22Rv1 (cell line): ENCODE results near the gene EFS.
"Not testable (repeated sequence)": the region's sequence is repeated elsewhere in the genome, so short reads cannot be mapped to it uniquely, and the experiment has no call there.

Experiments used
- H3K27ac ChIP-seq: fragments of 450-650 bp; 2 replicates; pipeline ENCODE4 v1.5.1; 2017
- ZFX ChIP-seq: fragments of 450-650 bp; IDR thresholded peaks from 2 replicates; pipeline ENCODE4 v1.6.1; 2017; ENCODE audit warnings: antibody characterized with exemption, borderline replicate concordance
- TF ChIP-seq, protein P1 (sequence below): fragments of 450-650 bp; IDR thresholded peaks from 2 replicates; pipeline ENCODE4 v1.5.1; 2017; ENCODE audit warnings: mild to moderate bottlenecking

The EFS gene

GRCh38 chr14:23398348-23398747 is 33.4 kb upstream of the EFS start:
- TF ChIP-seq, protein P1, sequence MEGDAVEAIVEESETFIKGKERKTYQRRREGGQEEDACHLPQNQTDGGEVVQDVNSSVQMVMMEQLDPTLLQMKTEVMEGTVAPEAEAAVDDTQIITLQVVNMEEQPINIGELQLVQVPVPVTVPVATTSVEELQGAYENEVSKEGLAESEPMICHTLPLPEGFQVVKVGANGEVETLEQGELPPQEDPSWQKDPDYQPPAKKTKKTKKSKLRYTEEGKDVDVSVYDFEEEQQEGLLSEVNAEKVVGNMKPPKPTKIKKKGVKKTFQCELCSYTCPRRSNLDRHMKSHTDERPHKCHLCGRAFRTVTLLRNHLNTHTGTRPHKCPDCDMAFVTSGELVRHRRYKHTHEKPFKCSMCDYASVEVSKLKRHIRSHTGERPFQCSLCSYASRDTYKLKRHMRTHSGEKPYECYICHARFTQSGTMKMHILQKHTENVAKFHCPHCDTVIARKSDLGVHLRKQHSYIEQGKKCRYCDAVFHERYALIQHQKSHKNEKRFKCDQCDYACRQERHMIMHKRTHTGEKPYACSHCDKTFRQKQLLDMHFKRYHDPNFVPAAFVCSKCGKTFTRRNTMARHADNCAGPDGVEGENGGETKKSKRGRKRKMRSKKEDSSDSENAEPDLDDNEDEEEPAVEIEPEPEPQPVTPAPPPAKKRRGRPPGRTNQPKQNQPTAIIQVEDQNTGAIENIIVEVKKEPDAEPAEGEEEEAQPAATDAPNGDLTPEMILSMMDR = no peak
- TF ChIP-seq ZFX = no peak
- H3K27ac ChIP-seq = no peak overlapping the region

DNA sequence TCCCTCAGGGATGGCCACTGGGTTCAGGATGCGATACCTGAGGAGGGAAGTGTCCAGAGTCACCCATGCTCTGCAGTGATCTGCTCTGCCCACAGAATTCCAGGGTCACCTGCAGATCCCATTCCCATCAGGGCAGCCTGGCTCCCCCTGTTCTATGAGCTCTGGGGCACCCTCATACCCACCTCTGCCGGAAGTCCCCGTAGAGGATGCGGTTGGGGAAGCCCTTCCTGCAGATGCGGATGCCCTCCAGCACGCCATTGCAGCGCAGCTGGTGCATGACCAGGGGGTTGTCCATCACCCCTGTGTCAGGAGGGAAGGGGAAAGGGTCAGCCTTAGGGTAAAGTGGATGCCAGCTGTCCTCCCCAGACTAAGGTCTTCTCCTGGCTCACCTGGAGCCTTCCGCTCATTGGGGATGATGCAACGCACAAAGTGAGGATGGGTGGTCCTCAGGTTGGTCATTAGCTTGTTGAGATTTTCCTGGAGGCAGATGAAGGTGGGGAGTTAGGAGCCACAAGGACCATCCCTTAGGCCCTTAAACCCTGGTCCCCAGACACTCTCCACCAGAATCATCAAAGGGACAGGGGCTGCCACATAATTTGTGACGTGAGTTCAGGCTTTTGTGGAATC is 31.9 kb upstream of the EFS start:
- no peak for TF ChIP-seq ZFX
- TF ChIP-seq, protein P1 = no peak

GRCh38 chr14:23396126-23396525 is 31.2 kb upstream of the EFS start:
- TF ChIP-seq ZFX = no peak
- TF ChIP-seq, protein P1 = no peak
- no peak overlapping the region for H3K27ac ChIP-seq

More for the DNA sequence above, 31.9 kb upstream of the EFS start:
- no peak overlapping the region for H3K27ac ChIP-seq

GRCh38 chr14:23392613-23393012 is 27.6 kb upstream of the EFS start:
- TF ChIP-seq, protein P1 = no peak
- TF ChIP-seq ZFX = no peak

DNA sequence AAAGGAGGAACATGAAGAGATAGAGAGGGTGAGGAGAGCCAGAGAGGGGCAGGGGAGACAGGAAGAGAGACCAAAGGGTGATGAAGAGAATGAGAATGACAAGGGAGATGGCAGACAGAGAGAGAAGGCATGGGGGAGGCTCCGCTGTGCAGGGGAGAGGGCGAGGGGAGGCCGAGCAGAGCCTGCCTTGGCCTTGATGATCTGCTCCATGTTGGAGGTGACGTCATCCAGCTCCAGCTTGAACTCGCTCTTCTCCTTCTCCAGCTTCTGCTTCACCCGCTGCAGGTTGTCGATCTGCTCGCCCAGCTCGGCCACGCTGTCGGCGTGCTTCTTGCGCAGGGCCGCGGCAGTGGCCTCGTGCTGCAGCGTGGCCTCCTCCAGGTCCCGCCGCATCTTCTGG is 24.9 kb upstream of the EFS start:
- H3K27ac ChIP-seq = not testable (repeated sequence)

More at GRCh38 chr14:23392613-23393012, 27.6 kb upstream of the EFS start:
- no peak overlapping the region for H3K27ac ChIP-seq

DNA sequence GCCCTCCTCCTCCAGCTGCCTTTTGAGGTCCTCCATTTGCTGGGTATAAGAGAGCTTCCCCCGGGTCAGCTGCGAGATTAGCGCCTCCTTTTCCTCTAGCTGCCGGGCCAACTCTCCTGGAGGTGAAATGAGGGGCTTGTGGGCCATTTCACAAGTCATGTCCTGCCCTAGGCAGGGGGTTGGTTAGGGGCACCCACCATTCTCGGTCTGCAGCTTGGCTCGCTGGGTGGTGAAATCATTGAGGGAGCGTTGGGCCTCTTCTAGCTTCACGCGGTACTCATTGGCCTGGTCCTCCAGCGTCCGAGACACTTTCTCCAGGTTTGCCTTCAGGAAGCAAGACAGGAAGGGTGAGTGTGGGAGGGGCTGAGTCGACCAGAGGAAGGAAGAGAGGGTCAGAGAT is 24.4 kb upstream of the EFS start:
- TF ChIP-seq, protein P1 = no peak
- TF ChIP-seq ZFX = no peak
- H3K27ac ChIP-seq = no peak overlapping the region

DNA sequence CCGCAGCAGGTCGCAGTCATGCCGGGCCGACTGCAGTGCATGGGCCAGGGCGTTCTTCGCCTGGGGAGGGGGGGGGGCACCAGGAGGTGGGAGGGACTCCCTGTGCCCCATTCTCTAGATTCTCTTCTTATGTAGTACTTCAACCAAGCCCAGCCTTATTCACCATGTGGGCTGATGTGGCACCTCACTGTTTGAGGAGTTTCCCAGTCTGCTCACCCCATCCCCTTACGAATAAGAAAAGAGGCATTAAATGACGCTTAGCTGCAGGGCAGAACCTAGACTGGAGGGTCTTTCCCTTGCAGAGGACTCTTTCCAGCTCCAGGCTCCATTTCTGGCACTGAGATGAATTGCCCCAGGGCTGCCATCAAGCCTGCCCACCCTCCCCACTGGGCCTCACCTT is 24.0 kb upstream of the EFS start:
- TF ChIP-seq ZFX = no peak
- TF ChIP-seq, protein P1 = no peak
- no peak overlapping the region for H3K27ac ChIP-seq
